Measurements from ENCODE around the gene CD36.

DNA sequence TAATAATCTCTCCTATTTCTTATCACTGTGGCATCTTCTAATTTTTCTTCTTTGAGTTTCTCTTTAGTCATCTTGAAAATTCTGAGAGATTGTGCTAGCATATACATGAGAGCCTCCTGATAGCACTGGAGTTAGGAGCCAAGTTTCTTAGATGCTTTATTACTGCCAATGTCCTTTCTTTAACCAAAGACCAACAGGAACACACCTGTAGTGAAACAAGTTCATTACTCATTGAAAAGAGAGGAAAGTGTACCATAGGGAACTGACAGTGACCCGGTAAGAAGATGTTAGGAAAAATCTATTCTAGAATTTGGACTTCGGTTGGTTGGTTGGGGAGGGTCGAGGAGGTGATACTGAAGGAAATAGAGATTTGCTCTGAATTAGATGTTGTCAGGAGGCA, 27.1 kb upstream of the CD36 start:
- TF ChIP-seq YY1 (IDR thresholded peaks at IDR 0.05; ENCODE audit: insufficient read depth, insufficient read length) (no peak), ZNF274 (IDR thresholded peaks at IDR 0.05; ENCODE audit: low read depth, low read length) (no peak)

Measured in NT2/D1 (cell line).